H1 (cell line): Measurements from ENCODE around the gene DMC1. TPM values are rescaled to one million over a fixed set of nuclear protein-coding genes. Genes with fewer than 3 reads are reported as not detected.

ENCODE experiments used
- CTCF ChIA-PET: fragments of 300-600 bp; sonication (Branson Sonifier 250); formaldehyde crosslinking; loops from one replicate; lab custom pipeline; 2021; ENCODE audit not compliant: partially characterized antibody; lab: Charles Lee
- POLR2A ChIA-PET: fragments of 300-600 bp; sonication (Branson Sonifier 250); formaldehyde crosslinking; loops from one replicate; lab custom pipeline; 2021; ENCODE audit warnings: inconsistent platforms; ENCODE audit not compliant: partially characterized antibody; lab: Charles Lee
- DNase-seq, 2 experiments: peaks; one replicate each; pipeline versions ENCODE4 v3.0.0 to v3.0.0-alpha.2; 2010 to 2022; ENCODE audit warnings: low spot score in 2 of 2, low read depth in 1 of 2, mixed read lengths in 1 of 2
- FAIRE-seq: peaks from 2 replicates; lab custom pipeline; 2011; peaks lifted over from hg19 to GRCh38; lab: Jason Lieb, UNC
- H2AFZ ChIP-seq: 2 replicates; pipeline ENCODE4 v1.8.1; 2012; ENCODE audit warnings: low read length, inconsistent platforms
- H2AK5ac ChIP-seq: 2 replicates; pipeline ENCODE4 v1.6.1; 2013; ENCODE audit warnings: low read depth, low read length
- H2BK120ac ChIP-seq: replicated peaks from 2 replicates; pipeline ENCODE3; 2013; ENCODE audit warnings: low read depth, low read length, inconsistent platforms
- H2BK12ac ChIP-seq: 2 replicates; pipeline ENCODE4 v1.6.1; 2013; ENCODE audit warnings: low read depth, low read length
- H2BK15ac ChIP-seq: 2 replicates; pipeline ENCODE4 v1.6.1; 2013; ENCODE audit warnings: low read length
- H2BK20ac ChIP-seq: 2 replicates; pipeline ENCODE4 v1.6.1; 2013; ENCODE audit warnings: low read length
- H2BK5ac ChIP-seq: 2 replicates; pipeline ENCODE4 v1.6.1; 2013; ENCODE audit warnings: low read depth, low read length
- H3K14ac ChIP-seq: 2 replicates; pipeline ENCODE4 v1.6.1; 2013; ENCODE audit warnings: inconsistent platforms; ENCODE audit not compliant: insufficient read length
- H3K18ac ChIP-seq: 2 replicates; pipeline ENCODE4 v1.6.1; 2013; ENCODE audit warnings: low read length; ENCODE audit errors: extremely low read depth
- H3K23ac ChIP-seq: 2 replicates; pipeline ENCODE4 v1.6.1; 2013; ENCODE audit warnings: inconsistent platforms; ENCODE audit not compliant: insufficient read length
- H3K23me2 ChIP-seq: 2 replicates; pipeline ENCODE4 v1.6.1; 2013; ENCODE audit warnings: low read depth, low read length
- H3K27ac ChIP-seq: 2 replicates; pipeline ENCODE4 v1.6.1; 2011; ENCODE audit warnings: low read depth, low read length, inconsistent platforms
- H3K27me3 ChIP-seq, 4 experiments: replicated peaks in 1 of 4; 1 replicate in 1 of 4; 2 replicates in 3 of 4; pipeline versions ENCODE4 v1.6.1 to v1.8.1; 2011 to 2013; ENCODE audit warnings: low read length in 3 of 4, mild to moderate bottlenecking in 3 of 4, inconsistent platforms in 2 of 4, mixed read lengths in 2 of 4, moderate library complexity in 1 of 4; ENCODE audit not compliant: control insufficient read depth in 3 of 4, insufficient read depth in 3 of 4; ENCODE audit errors: extremely low read depth in 1 of 4
- H3K36me3 ChIP-seq, 4 experiments: 2 replicates each; pipeline versions ENCODE4 v1.6.1 to v1.8.1; 2011 to 2013; ENCODE audit warnings: mild to moderate bottlenecking in 4 of 4, low read length in 3 of 4, moderate library complexity in 2 of 4, control low read depth in 1 of 4, inconsistent platforms in 1 of 4; ENCODE audit not compliant: insufficient read depth in 4 of 4, control insufficient read depth in 2 of 4
- H3K4ac ChIP-seq: replicated peaks from 2 replicates; pipeline ENCODE3; 2013; ENCODE audit warnings: low read length, low read depth, mixed read lengths, inconsistent platforms; ENCODE audit not compliant: insufficient read length
- H3K4me1 ChIP-seq, 4 experiments: replicated peaks in 1 of 4; 1 replicate in 1 of 4; 2 replicates in 3 of 4; pipeline versions ENCODE4 v1.6.1 to v1.8.1; 2011 to 2013; ENCODE audit warnings: low read length in 3 of 4, inconsistent platforms in 2 of 4, mixed read lengths in 1 of 4; ENCODE audit not compliant: insufficient read depth in 4 of 4, control insufficient read depth in 3 of 4
- H3K4me2 ChIP-seq, 2 experiments: 2 replicates each; pipeline versions ENCODE4 v1.6.1 to v1.8.1; 2011 to 2013; ENCODE audit warnings: low read depth in 2 of 2, low read length in 2 of 2, control low read depth in 1 of 2, inconsistent platforms in 1 of 2, mild to moderate bottlenecking in 1 of 2; ENCODE audit not compliant: insufficient read depth in 1 of 2
- H3K4me3 ChIP-seq, 4 experiments: fragments of 200-600, 300-600 bp in 1 of 4; sonication (generic), shearing (Covaris generic), sonication (Bioruptor Twin) in 1 of 4; 2 replicates each; pipeline versions ENCODE4 v1.5.1 to v1.8.1; 2011 to 2016; ENCODE audit warnings: low read length in 4 of 4, low read depth in 3 of 4, control low read depth in 2 of 4, inconsistent platforms in 2 of 4, mild to moderate bottlenecking in 2 of 4, mixed read lengths in 1 of 4, moderate library complexity in 1 of 4; ENCODE audit not compliant: insufficient read depth in 2 of 4; ENCODE audit errors: extremely low read depth in 1 of 4
- H3K56ac ChIP-seq: replicated peaks from 2 replicates; pipeline ENCODE3; 2013; ENCODE audit warnings: low read depth, mild to moderate bottlenecking, mixed read lengths, low read length, inconsistent platforms; ENCODE audit not compliant: insufficient read length
- H3K79me1 ChIP-seq: 2 replicates; pipeline ENCODE4 v1.6.1; 2013; ENCODE audit warnings: low read depth, low read length, control low read depth
- H3K79me2 ChIP-seq, 2 experiments: 2 replicates each; pipeline versions ENCODE4 v1.6.1 to v1.8.1; 2012 to 2013; ENCODE audit warnings: low read length in 2 of 2, mild to moderate bottlenecking in 2 of 2, inconsistent platforms in 1 of 2; ENCODE audit not compliant: insufficient read depth in 2 of 2, control insufficient read depth in 1 of 2
- H3K9ac ChIP-seq, 4 experiments: replicated peaks in 1 of 4; 1 replicate in 1 of 4; 2 replicates in 3 of 4; pipeline versions ENCODE4 v1.6.1 to v1.8.1; 2011 to 2013; ENCODE audit warnings: low read depth in 3 of 4, low read length in 3 of 4, control low read depth in 2 of 4, mild to moderate bottlenecking in 2 of 4, moderate library complexity in 2 of 4, inconsistent platforms in 1 of 4; ENCODE audit errors: extremely low read depth in 1 of 4
- H3K9me3 ChIP-seq, 2 experiments: 2 replicates each; pipeline versions ENCODE4 v1.6.1 to v1.8.1; 2012 to 2013; ENCODE audit warnings: mild to moderate bottlenecking in 2 of 2, moderate library complexity in 2 of 2, control low read depth in 1 of 2, inconsistent platforms in 1 of 2, low read depth in 1 of 2, low read length in 1 of 2, mixed read lengths in 1 of 2; ENCODE audit not compliant: insufficient read depth in 2 of 2
- H4K20me1 ChIP-seq, 2 experiments: replicated peaks in 1 of 2; 2 replicates each; pipeline versions ENCODE3 to v1.8.1; 2011 to 2013; ENCODE audit warnings: inconsistent platforms in 2 of 2, low read length in 2 of 2, mild to moderate bottlenecking in 1 of 2; ENCODE audit not compliant: insufficient read depth in 2 of 2, control insufficient read depth in 1 of 2
- H4K5ac ChIP-seq: 2 replicates; pipeline ENCODE4 v1.6.1; 2013; ENCODE audit warnings: low read length, low read depth, mixed read lengths, inconsistent platforms; ENCODE audit not compliant: insufficient read length
- H4K8ac ChIP-seq: 2 replicates; pipeline ENCODE4 v1.8.0; 2013; ENCODE audit warnings: mild to moderate bottlenecking, moderate library complexity, low read length, inconsistent platforms; ENCODE audit not compliant: insufficient read depth; ENCODE audit errors: extremely low read depth
- H4K91ac ChIP-seq: replicated peaks from 2 replicates; pipeline ENCODE3; 2013; ENCODE audit warnings: low read length, mixed read lengths, inconsistent platforms; ENCODE audit not compliant: insufficient read length
- BRCA1 ChIP-seq: IDR thresholded peaks from 2 replicates; pipeline ENCODE4 v1.6.1; 2012; ENCODE audit warnings: low read depth, low read length, improper control_type of control experiment
- CBX5 ChIP-seq: fragments of 300-800, 300-1000 bp; sonication (generic); IDR thresholded peaks from 2 replicates; pipeline ENCODE4 v1.7.1; 2016; ENCODE audit warnings: antibody characterized with exemption, low read length, low read depth
- MAX ChIP-seq: IDR thresholded peaks from 2 replicates; pipeline ENCODE4 v1.6.1; 2012; ENCODE audit warnings: inconsistent platforms
- RXRA ChIP-seq: IDR thresholded peaks from 2 replicates; pipeline ENCODE4 v1.6.1; 2011; ENCODE audit warnings: low read depth, mild to moderate bottlenecking, low read length, moderate library complexity; ENCODE audit not compliant: insufficient read depth
- SP2 ChIP-seq: IDR thresholded peaks from 2 replicates; pipeline ENCODE4 v1.6.1; 2012; ENCODE audit warnings: mild to moderate bottlenecking, low read length, inconsistent platforms
- TCF12 ChIP-seq: IDR thresholded peaks from 2 replicates; pipeline ENCODE4 v1.6.1; 2011; ENCODE audit warnings: low read depth, mild to moderate bottlenecking, low read length
- WGBS, 2 experiments: shearing (Covaris generic) in 1 of 2; methylation state at CpG; one replicate each; pipeline versions ENCODE4 v1.1.6 to v1.1.7; 2013 to 2015; ENCODE audit warnings: low lambda C conversion rate in 2 of 2, mixed read lengths in 2 of 2, inconsistent platforms in 1 of 2, low coverage in 1 of 2, missing lambda C conversion rate in 1 of 2; ENCODE audit not compliant: insufficient replicate concordance in 2 of 2, insufficient coverage in 1 of 2, insufficient read length in 1 of 2; ENCODE audit errors: extremely low coverage in 1 of 2, missing lambda C conversion rate in 1 of 2; 5-methylcytosine and 5-hydroxymethylcytosine counted together
- polyA plus RNA-seq, 7 experiments: library from polyadenylated mRNA; depleted of rRNA in 3 of 7; stranded (reverse) in 5 of 7; unstranded in 2 of 7; fragments of >200 nt in 5 of 7; fragments of 200-250 nt in 2 of 7; gene quantifications; 1 replicate in 5 of 7; 2 replicates in 1 of 7; 4 replicates in 1 of 7; pipeline versions ENCODE4 v1.2.1 to v1.2.3, GENCODE V29; 2011 to 2013; ENCODE audit warnings: missing spikeins in 2 of 7, mixed read lengths in 2 of 7
- total RNA-seq: library from RNA; stranded (reverse); fragmentation: NEBNext Ultra II Directional; extraction: Animal tissue kit (Norgen Biotek cat#: 25700); gene quantifications from 2 replicates; pipeline ENCODE4 v1.2.1, GENCODE V29; 2021

DMC1 gene
- total and polyA plus RNA-seq, 2 of the 8 experiments (the other 6 are each of a cell fraction or from before 2014, with no cell fraction given): 3.8 to 7.2 TPM

DNA sequence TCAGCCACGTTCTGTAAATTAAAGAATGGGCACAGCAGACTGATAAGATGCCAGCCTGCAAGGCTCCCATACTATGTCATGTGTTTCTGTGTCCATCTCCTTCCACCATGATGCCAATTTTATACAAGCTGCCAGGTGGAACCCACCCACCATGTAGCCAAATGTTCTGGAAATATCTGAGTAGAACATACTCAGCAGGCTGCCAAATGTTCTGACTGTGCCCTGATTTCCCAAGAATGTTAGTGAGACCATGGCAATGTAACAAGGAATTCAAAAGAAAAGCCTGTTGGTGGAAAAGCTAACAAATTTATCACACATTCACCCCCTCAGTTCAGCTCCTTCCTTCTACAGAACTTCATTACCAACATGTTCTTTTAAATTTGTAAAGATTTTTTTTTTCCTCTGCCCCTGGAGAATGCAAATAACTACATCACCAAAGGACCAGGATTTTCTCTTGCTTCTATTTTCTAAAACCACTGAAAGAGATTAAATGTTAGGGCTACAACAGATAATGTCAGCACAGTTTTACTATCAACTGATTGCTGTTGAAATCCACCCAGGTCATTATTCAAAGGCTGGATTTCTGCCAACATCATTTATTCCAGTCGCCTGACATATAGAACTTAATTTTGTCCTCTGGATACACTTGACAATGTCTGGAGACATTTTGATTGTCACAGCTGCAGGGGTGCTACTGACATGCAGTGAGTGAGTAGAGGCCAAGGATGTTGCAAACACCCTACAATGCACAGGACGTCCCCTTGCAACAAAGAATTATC is 3.1 kb downstream of the DMC1 start:
- FAIRE-seq: peak; percentile 62
- WGBS, 2 experiments: 76% methylated on average over 3 of the region's 3 CpGs; no CpG with 5 or more reads in 1 of the 2 experiments
- H3K9ac ChIP-seq: no peak overlapping the region

More for the DNA sequence above, 3.1 kb downstream of the DMC1 start:
- H3K79me2 ChIP-seq: no peaks in the 10 kb centered on the region
- H3K79me1 ChIP-seq: no peaks in the 10 kb centered on the region
- H3K4me2 ChIP-seq: no peak overlapping the region
- DNase-seq: peak in 1 of 2 experiments; percentile 23
- H3K14ac ChIP-seq: no peak overlapping the region
- H2AFZ ChIP-seq: no peak overlapping the region
- H3K4me1 ChIP-seq: peaks cover 4 to 12% (median 7%) of the 10 kb centered on the region in 4 experiments; a peak in 5 of 7 replicates
- no peak overlapping the region for H2BK12ac ChIP-seq
- no peak overlapping the region for H2AK5ac ChIP-seq
- H2BK20ac ChIP-seq: no peak overlapping the region
- H4K5ac ChIP-seq: no peak overlapping the region
- no peaks in the 10 kb centered on the region for H3K27me3 ChIP-seq
- H3K56ac ChIP-seq: no peak overlapping the region
- peaks cover 15% of the 10 kb centered on the region; the same call in 1 of the 2 replicates for H3K23me2 ChIP-seq
- no peak overlapping the region for H2BK15ac ChIP-seq
- no peak overlapping the region for H2BK120ac ChIP-seq
- H3K4me3 ChIP-seq: no peak overlapping the region
- no peak overlapping the region for H4K8ac ChIP-seq
- H2BK5ac ChIP-seq: no peak overlapping the region
- H4K20me1 ChIP-seq: no peaks in the 10 kb centered on the region
- H3K27ac ChIP-seq: no peak overlapping the region
- H4K91ac ChIP-seq: no peak overlapping the region
- no peak overlapping the region for H3K23ac ChIP-seq
- H3K18ac ChIP-seq: no peak overlapping the region
- no peaks in the 10 kb centered on the region for H3K9me3 ChIP-seq
- no peak overlapping the region for H3K4ac ChIP-seq
- ChIA-PET POLR2A (interaction anchor here (1.0 to 3.2 kb wide), 6 partner anchors 57 to 168 kb away, joined by 3 to 23 read pairs (median 4); no protein-coding TSS in a partner anchor), CTCF (interaction anchor here (0.6 to 1.0 kb wide), 3 partner anchors 16 to 50 kb away, joined by 3 to 5 read pairs (median 3); no protein-coding TSS in a partner anchor)
- TF ChIP-seq TCF12: no peak
- no peak for TF ChIP-seq BRCA1
- TF ChIP-seq RXRA: no peak
- TF ChIP-seq MAX: no peak
- TF ChIP-seq SP2: no peak
- no peak for TF ChIP-seq CBX5
- H3K36me3 ChIP-seq: no peaks in the 10 kb centered on the region
